OCI-LY1 (cell line): Measurements from ENCODE around the gene CRABP1.
A peak's percentile ranks its signal among the peaks of the same experiment; 100 is the strongest.

Experiments
- H2AFZ ChIP-seq: fragments of 200-600 bp; sonication (generic), shearing (Covaris generic); 2 replicates; pipeline ENCODE4 v1.6.0; 2014; ENCODE audit warnings: antibody characterized with exemption, mild to moderate bottlenecking, low read length
- H3F3A ChIP-seq: fragments of 200-600 bp; sonication (generic), shearing (Covaris generic); 2 replicates; pipeline ENCODE4 v1.6.0; 2014; ENCODE audit warnings: mild to moderate bottlenecking, antibody characterized with exemption, low read length, moderate library complexity; ENCODE audit not compliant: insufficient read depth
- H3K27ac ChIP-seq: fragments of 200-600 bp; sonication (generic); 2 replicates; pipeline ENCODE4 v1.5.1; 2014; ENCODE audit warnings: low read length, mixed run types, mild to moderate bottlenecking, low read depth; ENCODE audit not compliant: poor library complexity, severe bottlenecking
- H3K27me3 ChIP-seq: fragments of 200-600 bp; sonication (generic); 2 replicates; pipeline ENCODE4 v1.6.0; 2014; ENCODE audit warnings: antibody characterized with exemption, mild to moderate bottlenecking, low read length, moderate library complexity; ENCODE audit not compliant: insufficient read depth
- H3K36me3 ChIP-seq: fragments of 200-600 bp; sonication (generic); 2 replicates; pipeline ENCODE4 v1.6.1; 2014; ENCODE audit warnings: mild to moderate bottlenecking, antibody characterized with exemption, low read length, moderate library complexity, mixed read lengths; ENCODE audit not compliant: insufficient read depth
- H3K4me1 ChIP-seq: fragments of 200-600 bp; sonication (generic); 2 replicates; pipeline ENCODE4 v1.5.1; 2014; ENCODE audit warnings: mild to moderate bottlenecking, low read length, moderate library complexity; ENCODE audit not compliant: insufficient read depth, severe bottlenecking
- H3K4me2 ChIP-seq: fragments of 200-600 bp; sonication (generic), shearing (Covaris generic); 2 replicates; pipeline ENCODE4 v1.6.1; 2014; ENCODE audit warnings: low read length
- H3K4me3 ChIP-seq: fragments of 200-600 bp; sonication (generic); 2 replicates; pipeline ENCODE4 v1.5.1; 2014; ENCODE audit warnings: low read length, low read depth, mild to moderate bottlenecking, mixed read lengths; ENCODE audit not compliant: poor library complexity, severe bottlenecking
- H3K79me2 ChIP-seq: fragments of 200-600 bp; shearing (Covaris generic); 2 replicates; pipeline ENCODE4 v1.6.1; 2016; ENCODE audit warnings: mixed run types, low read length, mixed read lengths; ENCODE audit not compliant: insufficient read depth
- H3K9ac ChIP-seq: fragments of 200-600 bp; sonication (generic), shearing (Covaris generic); 2 replicates; pipeline ENCODE4 v1.6.1; 2014; ENCODE audit warnings: mild to moderate bottlenecking, low read length, mixed read lengths
- H3K9me2 ChIP-seq: fragments of 200-600 bp; sonication (generic), shearing (Covaris generic); 2 replicates; pipeline ENCODE4 v1.6.1; 2014; ENCODE audit warnings: low read depth, mild to moderate bottlenecking, low read length, mixed read lengths
- H3K9me3 ChIP-seq: fragments of 200-600 bp; shearing (Covaris generic); 2 replicates; pipeline ENCODE4 v1.6.1; 2014; ENCODE audit warnings: low read length, mixed read lengths
- H4K20me1 ChIP-seq: fragments of 200-600 bp; sonication (generic), shearing (Covaris generic); 2 replicates; pipeline ENCODE4 v1.6.0; 2016; ENCODE audit warnings: mild to moderate bottlenecking, low read length; ENCODE audit not compliant: insufficient read depth
- CTCF ChIP-seq: fragments of 200-600 bp; sonication (generic), shearing (Covaris generic); IDR thresholded peaks from 2 replicates; pipeline ENCODE4 v1.5.1; 2017; ENCODE audit warnings: mild to moderate bottlenecking, antibody characterized with exemption, low read length, moderate library complexity, mixed read lengths
- EZH2 ChIP-seq: fragments of 200-600 bp; sonication (generic), shearing (Covaris generic); IDR thresholded peaks from 2 replicates; pipeline ENCODE4 v1.8.0; 2017; ENCODE audit warnings: borderline replicate concordance, mixed run types, mild to moderate bottlenecking, antibody characterized with exemption, low read length, moderate library complexity, mixed read lengths

CRABP1 gene

DNA sequence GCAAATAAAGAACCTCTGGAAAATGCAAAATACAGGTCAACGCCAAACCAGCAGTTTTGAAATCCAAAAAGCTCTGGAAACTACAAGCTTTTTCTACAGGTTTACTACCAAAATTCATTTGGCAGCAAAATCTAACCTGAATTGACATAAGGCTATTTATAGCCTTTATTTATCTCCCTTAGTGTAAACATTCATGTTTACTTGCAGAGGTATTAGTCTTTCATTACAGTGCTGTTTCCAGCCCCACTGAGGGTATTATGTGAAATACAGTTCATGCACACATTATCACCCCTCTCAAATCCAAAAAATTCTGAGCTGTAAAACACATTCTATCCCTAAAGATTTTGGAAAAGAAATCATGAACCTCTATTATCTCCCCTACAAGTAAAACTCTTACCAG is 47.9 kb upstream of the CRABP1 start:
- Histone ChIP-seq H3K9me2 (no peaks in the 10 kb centered on the region), H3K4me2 (no peak overlapping the region), H3K9ac (no peak overlapping the region), H3K4me1 (no peaks in the 10 kb centered on the region), H3K27ac (no peak overlapping the region), H3F3A (no peaks in the 10 kb centered on the region), H3K9me3 (no peaks in the 10 kb centered on the region), H2AFZ (no peak overlapping the region), H3K36me3 (peaks cover 50% of the 10 kb centered on the region; the same call in 1 of the 2 replicates), H3K27me3 (no peaks in the 10 kb centered on the region), H3K79me2 (no peaks in the 10 kb centered on the region), H4K20me1 (no peaks in the 10 kb centered on the region), H3K4me3 (no peak overlapping the region)
- no peak for TF ChIP-seq CTCF
- no peak for TF ChIP-seq EZH2

GRCh38 chr15:78299101-78299930 is 40.8 kb upstream of the CRABP1 start, which contains the start of gene SKIC8:
Gene SKIC8 (minus strand): TSS chr15:78299609. CDS start chr15:78295686, 3,923 bp downstream.
- Histone ChIP-seq H3K4me1 (peaks cover 22% of the 10 kb centered on the region), H3K4me3 (peak within 1 kb of the TSS; percentile 72)

DNA sequence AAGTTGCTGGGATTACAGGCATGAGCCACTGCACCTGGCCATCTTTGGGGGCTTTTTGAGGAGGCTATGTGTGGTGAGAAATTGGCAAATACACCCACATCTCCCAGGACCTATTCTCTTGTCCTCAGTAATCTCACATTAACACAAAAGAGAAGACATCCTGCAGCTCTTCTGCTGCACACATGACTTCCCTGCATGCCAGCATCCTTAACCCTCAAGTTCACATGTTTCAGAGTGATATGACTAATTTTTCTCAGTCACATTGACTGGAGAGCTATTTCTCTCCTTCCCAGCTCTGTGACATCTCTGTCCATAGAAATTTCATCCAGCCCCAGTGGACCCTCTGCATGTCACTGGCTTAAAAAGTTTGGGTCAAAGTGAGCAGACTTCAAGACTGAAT is 38.8 kb upstream of the CRABP1 start:
- Histone ChIP-seq H3K36me3 (no peaks in the 10 kb centered on the region), H3K27me3 (no peaks in the 10 kb centered on the region), H4K20me1 (no peaks in the 10 kb centered on the region), H2AFZ (no peak overlapping the region), H3K9me2 (no peaks in the 10 kb centered on the region), H3K27ac (no peak overlapping the region), H3K4me3 (no peak overlapping the region), H3K9ac (no peak overlapping the region), H3F3A (no peaks in the 10 kb centered on the region), H3K79me2 (peaks cover 9% of the 10 kb centered on the region; the same call in 1 of the 2 replicates), H3K4me1 (peaks cover 22% of the 10 kb centered on the region), H3K9me3 (no peaks in the 10 kb centered on the region), H3K4me2 (no peak overlapping the region)
- no peak for TF ChIP-seq EZH2
- no peak for TF ChIP-seq CTCF

More at GRCh38 chr15:78299101-78299930, 40.8 kb upstream of the CRABP1 start, which contains the start of gene SKIC8:
- Histone ChIP-seq H3K36me3 (0 out of 2 replicates have a peak, but pooled peaks cover 4% of the 10 kb centered on the region), H3K4me2 (peak within 1 kb of the TSS; percentile 85), H3K9me2 (no peaks in the 10 kb centered on the region), H3K27me3 (no peaks in the 10 kb centered on the region), H2AFZ (0 out of 2 replicates have a peak within 1 kb of the TSS, but pooled peaks have one; percentile 3), H3K9ac (peak within 1 kb of the TSS; percentile 74), H3K79me2 (peaks cover 9% of the 10 kb centered on the region; the same call in 1 of the 2 replicates), H4K20me1 (no peaks in the 10 kb centered on the region), H3K9me3 (no peaks in the 10 kb centered on the region), H3K27ac (no peak within 1 kb of the TSS), H3F3A (no peaks in the 10 kb centered on the region)
- TF ChIP-seq CTCF: no peak
- no peak for TF ChIP-seq EZH2
